ENCODE results near the gene LRPPRC. TPM values are rescaled to one million over a fixed set of nuclear protein-coding genes. Genes with fewer than 3 reads are reported as not detected.

LRPPRC gene
- total and polyA plus RNA-seq, 2 donors (not counting 1 experiment from before 2014, with no cell fraction given), result 54.6 to 70.4 TPM

- H3K4me2 ChIP-seq (ENCODE audit: extremely low read depth, insufficient read depth, low read length), result no peak overlapping the region
- no peak for DNase-seq (ENCODE audit: low read depth in 2 of 2)
- H3K9me3 ChIP-seq (ENCODE audit: control insufficient read depth, insufficient read depth, low read depth, low read length), result no peaks in the 10 kb centered on the region
- H3K27ac ChIP-seq (ENCODE audit: insufficient read depth, low read length), result no peak overlapping the region
- H3K79me2 ChIP-seq (ENCODE audit: control insufficient read depth, insufficient read depth, low read length), result no peaks in the 10 kb centered on the region
- no peak overlapping the region for H2AFZ ChIP-seq (ENCODE audit: low read length)
- no peak overlapping the region for H3K9ac ChIP-seq (ENCODE audit: insufficient read depth, low read length)
- H3K27me3 ChIP-seq (ENCODE audit: control insufficient read depth, insufficient read depth, low read length), result peaks cover 6% of the 10 kb centered on the region
- no peak overlapping the region for H3K4me3 ChIP-seq (replicated peaks in 1 of 4; ENCODE audit: control extremely low read depth in 1 of 4, insufficient read depth in 1 of 4, low read depth in 3 of 4, low read length in 4 of 4)
- H3K36me3 ChIP-seq (ENCODE audit: control insufficient read depth, insufficient read depth, low read length), result no peaks in the 10 kb centered on the region
- no peaks in the 10 kb centered on the region for H3K4me1 ChIP-seq (ENCODE audit: control insufficient read depth, extremely low read depth, insufficient read depth, low read length)
- TF ChIP-seq EZH2 (IDR thresholded peaks at IDR 0.05; ENCODE audit: low read length, missing control alignments), result no peak
- no peaks in the 10 kb centered on the region for H4K20me1 ChIP-seq (ENCODE audit: control insufficient read depth, extremely low read depth, insufficient read depth, low read length)
Measured at GRCh38 chr2:44040365-44040764, 44.6 kb upstream of the LRPPRC start.

GRCh38 chr2:44038277-44038676 is 42.5 kb upstream of the LRPPRC start:
- Histone ChIP-seq H3K36me3 (ENCODE audit: control insufficient read depth, insufficient read depth, low read length) (no peaks in the 10 kb centered on the region), H3K27me3 (ENCODE audit: control insufficient read depth, insufficient read depth, low read length) (peaks cover 6% of the 10 kb centered on the region), H3K4me1 (ENCODE audit: control insufficient read depth, extremely low read depth, insufficient read depth, low read length) (no peaks in the 10 kb centered on the region), H3K9ac (ENCODE audit: insufficient read depth, low read length) (no peak overlapping the region), H3K4me3 (replicated peaks in 1 of 4; ENCODE audit: control extremely low read depth in 1 of 4, insufficient read depth in 1 of 4, low read depth in 3 of 4, low read length in 4 of 4) (no peak overlapping the region), H3K9me3 (ENCODE audit: control insufficient read depth, insufficient read depth, low read depth, low read length) (no peaks in the 10 kb centered on the region), H3K27ac (ENCODE audit: insufficient read depth, low read length) (no peak overlapping the region), H2AFZ (ENCODE audit: low read length) (no peak overlapping the region), H3K79me2 (ENCODE audit: control insufficient read depth, insufficient read depth, low read length) (no peaks in the 10 kb centered on the region), H4K20me1 (ENCODE audit: control insufficient read depth, extremely low read depth, insufficient read depth, low read length) (no peaks in the 10 kb centered on the region), H3K4me2 (ENCODE audit: extremely low read depth, insufficient read depth, low read length) (no peak overlapping the region)
- DNase-seq (ENCODE audit: low read depth in 2 of 2), result no peak
- TF ChIP-seq EZH2 (IDR thresholded peaks at IDR 0.05; ENCODE audit: low read length, missing control alignments), result no peak
- TF ChIP-seq CTCF (conservative IDR thresholded peaks at IDR 0.05 in 1 of 2, IDR thresholded peaks at IDR 0.05 in 1 of 2; ENCODE audit: low read depth in 1 of 2, low read length in 2 of 2), result no peak

- H3K27ac ChIP-seq (ENCODE audit: insufficient read depth, low read length), result no peak overlapping the region
- no peak overlapping the region for H3K4me2 ChIP-seq (ENCODE audit: extremely low read depth, insufficient read depth, low read length)
- H2AFZ ChIP-seq (ENCODE audit: low read length), result no peak overlapping the region
- H3K9ac ChIP-seq (ENCODE audit: insufficient read depth, low read length), result no peak overlapping the region
- no peaks in the 10 kb centered on the region for H3K79me2 ChIP-seq (ENCODE audit: control insufficient read depth, insufficient read depth, low read length)
- H3K4me3 ChIP-seq (replicated peaks in 1 of 4; ENCODE audit: control extremely low read depth in 1 of 4, insufficient read depth in 1 of 4, low read depth in 3 of 4, low read length in 4 of 4), result no peak overlapping the region
- TF ChIP-seq CTCF (conservative IDR thresholded peaks at IDR 0.05 in 1 of 2, IDR thresholded peaks at IDR 0.05 in 1 of 2; ENCODE audit: low read depth in 1 of 2, low read length in 2 of 2), result no peak
- no peaks in the 10 kb centered on the region for H3K9me3 ChIP-seq (ENCODE audit: control insufficient read depth, insufficient read depth, low read depth, low read length)
- no peaks in the 10 kb centered on the region for H4K20me1 ChIP-seq (ENCODE audit: control insufficient read depth, extremely low read depth, insufficient read depth, low read length)
- DNase-seq (ENCODE audit: low read depth in 2 of 2), result no peak
- H3K4me1 ChIP-seq (ENCODE audit: control insufficient read depth, extremely low read depth, insufficient read depth, low read length), result no peaks in the 10 kb centered on the region
- no peaks in the 10 kb centered on the region for H3K36me3 ChIP-seq (ENCODE audit: control insufficient read depth, insufficient read depth, low read length)
- peaks cover 6% of the 10 kb centered on the region for H3K27me3 ChIP-seq (ENCODE audit: control insufficient read depth, insufficient read depth, low read length)
Measured at GRCh38 chr2:44037221-44037620, 41.4 kb upstream of the LRPPRC start.
